ENCODE data around the gene TTC31. TPM values are rescaled to one million over a fixed set of nuclear protein-coding genes. Genes with fewer than 3 reads are reported as not detected.
A peak's percentile ranks its signal among the peaks of the same experiment; 100 is the strongest.
"Not testable (repeated sequence)": the region's sequence is repeated elsewhere in the genome, so short reads cannot be mapped to it uniquely, and the experiment has no call there.

TTC31 gene
- polyA plus RNA-seq (ENCODE audit: insufficient read length), result 18.3 TPM

- peak; percentile 93 for DNase-seq (ENCODE audit: low read depth)
Observed at GRCh38 chr2:74482801-74483674, at the start of gene TTC31, which contains the start of gene CCDC142. TSS of gene TTC31 (plus strand) at chr2:74483081. CDS start at chr2:74483096, 15 bp downstream. TSS of gene CCDC142 (minus strand) at chr2:74482998. CDS start at chr2:74482837, 161 bp downstream.

GRCh38 chr2:74436111-74436805, 46.6 kb upstream of the TTC31 start:
- no peak for DNase-seq (ENCODE audit: low read depth)

GRCh38 chr2:74436848-74437695, 45.8 kb upstream of the TTC31 start:
- DNase-seq (ENCODE audit: low read depth), result no peak

- no peak for DNase-seq (ENCODE audit: low read depth)
Observed at GRCh38 chr2:74438248-74438647, 44.6 kb upstream of the TTC31 start.

GRCh38 chr2:74439373-74439772, 43.5 kb upstream of the TTC31 start:
- DNase-seq (ENCODE audit: low read depth), result no peak

GRCh38 chr2:74439803-74440377, 43.0 kb upstream of the TTC31 start:
- DNase-seq (ENCODE audit: low read depth), result no peak

- DNase-seq (ENCODE audit: low read depth), result no peak
Observed at GRCh38 chr2:74440378-74441169, 42.3 kb upstream of the TTC31 start.

- DNase-seq (ENCODE audit: low read depth), result no peak
Observed at GRCh38 chr2:74441170-74441689, 41.7 kb upstream of the TTC31 start.

GRCh38 chr2:74441690-74442482, 41.0 kb upstream of the TTC31 start, which contains the start of gene RTKN:
TSS of gene RTKN (minus strand) at chr2:74441937. CDS start at chr2:74441816, 121 bp downstream.
- DNase-seq (ENCODE audit: low read depth), result no peak

GRCh38 chr2:74442483-74443297, 40.2 kb upstream of the TTC31 start:
- DNase-seq (ENCODE audit: low read depth), result not testable (repeated sequence)

GRCh38 chr2:74444498-74445318, 38.2 kb upstream of the TTC31 start:
- no peak for DNase-seq (ENCODE audit: low read depth)

- DNase-seq (ENCODE audit: low read depth), result no peak
Observed at GRCh38 chr2:74447230-74447999, 35.5 kb upstream of the TTC31 start.

- DNase-seq (ENCODE audit: low read depth), result no peak
Observed at GRCh38 chr2:74448771-74449170, 34.1 kb upstream of the TTC31 start.

GRCh38 chr2:74450570-74451190, 32.2 kb upstream of the TTC31 start:
- DNase-seq (ENCODE audit: low read depth), result no peak

- DNase-seq (ENCODE audit: low read depth), result peak; percentile 98
Observed at GRCh38 chr2:74454654-74455511, 28.0 kb upstream of the TTC31 start, which contains the start of gene INO80B. TSS of gene INO80B (plus strand) at chr2:74455087. CDS start at chr2:74455117, 30 bp downstream.

Data from forelimb muscle (tissue), 1 donor.